KMS-11 (cell line): ENCODE measurements around the gene TMEM232.

Experiments
- H2AFZ ChIP-seq: fragments of 200-600 bp; sonication (generic); 2 replicates; pipeline ENCODE4 v1.6.1; 2016; ENCODE audit warnings: antibody characterized with exemption, mixed run types, low read depth
- H3K27ac ChIP-seq: fragments of 200-600 bp; sonication (generic); 2 replicates; pipeline ENCODE4 v1.6.1; 2016; ENCODE audit warnings: mild to moderate bottlenecking, mixed run types
- H3K27me3 ChIP-seq: fragments of 200-600 bp; sonication (generic); 2 replicates; pipeline ENCODE4 v1.6.1; 2017; ENCODE audit warnings: mild to moderate bottlenecking, low read depth, mixed run types, moderate library complexity; ENCODE audit not compliant: insufficient read depth
- H3K36me3 ChIP-seq: fragments of 200-600 bp; sonication (generic); 2 replicates; pipeline ENCODE4 v1.6.1; 2017; ENCODE audit warnings: mild to moderate bottlenecking, mixed run types; ENCODE audit not compliant: insufficient read depth
- H3K4me1 ChIP-seq: fragments of 200-600 bp; sonication (generic); 2 replicates; pipeline ENCODE4 v1.6.1; 2016; ENCODE audit warnings: mild to moderate bottlenecking, low read depth, mixed run types; ENCODE audit not compliant: poor library complexity, severe bottlenecking
- H3K4me2 ChIP-seq: fragments of 200-600 bp; sonication (generic); 2 replicates; pipeline ENCODE4 v1.7.0; 2016; ENCODE audit warnings: mild to moderate bottlenecking, mixed run types
- H3K4me3 ChIP-seq: fragments of 200-600 bp; sonication (generic); IDR thresholded peaks from 2 replicates; pipeline ENCODE4 v1.6.1; 2017; ENCODE audit warnings: low read depth, low read length, mixed read lengths; ENCODE audit not compliant: insufficient read depth
- H3K79me2 ChIP-seq: fragments of 200-600 bp; sonication (generic); 2 replicates; pipeline ENCODE4 v1.6.1; 2016; ENCODE audit warnings: low read depth, mixed run types; ENCODE audit not compliant: insufficient read depth
- H3K9ac ChIP-seq: fragments of 200-600 bp; sonication (generic); 2 replicates; pipeline ENCODE4 v1.6.1; 2016; ENCODE audit warnings: mild to moderate bottlenecking, mixed run types
- H4K20me1 ChIP-seq: fragments of 200-600 bp; sonication (generic); 2 replicates; pipeline ENCODE4 v1.6.1; 2016; ENCODE audit warnings: mild to moderate bottlenecking, mixed run types; ENCODE audit not compliant: insufficient read depth
- TF ChIP-seq, protein P1 (sequence below): fragments of 200-600 bp; sonication (generic); conservative IDR thresholded peaks from 2 replicates; pipeline ENCODE4 v1.6.1; 2017; ENCODE audit warnings: low read depth, mild to moderate bottlenecking, antibody characterized with exemption, low read length, moderate library complexity, mixed read lengths

Gene TMEM232

DNA sequence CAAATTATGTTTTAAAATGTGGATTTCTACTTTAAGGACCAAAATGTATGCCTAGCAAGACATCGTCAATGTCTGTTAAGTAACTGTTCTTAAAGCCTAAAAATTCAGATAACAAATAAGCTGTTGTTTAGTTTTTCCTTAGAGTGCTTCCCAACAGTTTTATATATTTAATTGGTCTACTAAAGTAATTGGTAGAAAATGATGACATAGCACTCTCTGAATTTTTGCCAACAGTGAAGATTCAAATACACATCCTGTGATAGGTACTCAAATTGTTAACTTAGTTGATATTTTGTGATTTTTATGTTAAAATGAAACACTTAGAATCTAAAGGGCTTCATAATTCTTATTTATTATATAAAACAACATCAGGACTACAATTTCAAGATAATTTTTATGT is 107.5 kb downstream of the TMEM232 start:
- no peaks in the 10 kb centered on the region for H3K27me3 ChIP-seq

DNA sequence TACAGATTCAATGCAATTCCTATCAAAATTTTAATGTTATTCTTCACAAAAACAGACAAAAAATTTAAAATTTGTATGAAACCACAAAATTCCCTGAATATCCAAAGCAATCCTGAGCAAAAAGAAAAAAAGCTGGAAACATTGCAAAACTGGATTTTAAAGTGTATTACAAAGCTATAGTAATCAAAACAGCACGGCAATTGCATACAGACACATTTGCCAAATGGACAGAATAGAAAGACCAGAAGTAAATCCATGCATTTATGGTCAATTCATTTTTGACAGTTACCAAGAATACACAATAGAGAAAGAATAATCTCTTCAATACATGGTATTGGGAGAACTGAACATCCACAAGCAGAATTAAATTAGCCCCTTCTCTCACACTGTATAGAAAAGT is 110.5 kb downstream of the TMEM232 start:
- Histone ChIP-seq H3K27ac (no peak overlapping the region), H3K27me3 (no peaks in the 10 kb centered on the region), H3K4me3 (no peak overlapping the region), H3K79me2 (no peaks in the 10 kb centered on the region), H2AFZ (no peak overlapping the region), H4K20me1 (no peaks in the 10 kb centered on the region), H3K4me1 (no peaks in the 10 kb centered on the region), H3K4me2 (no peak overlapping the region), H3K36me3 (no peaks in the 10 kb centered on the region), H3K9ac (no peak overlapping the region)
- TF ChIP-seq, protein P1, sequence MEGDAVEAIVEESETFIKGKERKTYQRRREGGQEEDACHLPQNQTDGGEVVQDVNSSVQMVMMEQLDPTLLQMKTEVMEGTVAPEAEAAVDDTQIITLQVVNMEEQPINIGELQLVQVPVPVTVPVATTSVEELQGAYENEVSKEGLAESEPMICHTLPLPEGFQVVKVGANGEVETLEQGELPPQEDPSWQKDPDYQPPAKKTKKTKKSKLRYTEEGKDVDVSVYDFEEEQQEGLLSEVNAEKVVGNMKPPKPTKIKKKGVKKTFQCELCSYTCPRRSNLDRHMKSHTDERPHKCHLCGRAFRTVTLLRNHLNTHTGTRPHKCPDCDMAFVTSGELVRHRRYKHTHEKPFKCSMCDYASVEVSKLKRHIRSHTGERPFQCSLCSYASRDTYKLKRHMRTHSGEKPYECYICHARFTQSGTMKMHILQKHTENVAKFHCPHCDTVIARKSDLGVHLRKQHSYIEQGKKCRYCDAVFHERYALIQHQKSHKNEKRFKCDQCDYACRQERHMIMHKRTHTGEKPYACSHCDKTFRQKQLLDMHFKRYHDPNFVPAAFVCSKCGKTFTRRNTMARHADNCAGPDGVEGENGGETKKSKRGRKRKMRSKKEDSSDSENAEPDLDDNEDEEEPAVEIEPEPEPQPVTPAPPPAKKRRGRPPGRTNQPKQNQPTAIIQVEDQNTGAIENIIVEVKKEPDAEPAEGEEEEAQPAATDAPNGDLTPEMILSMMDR, result no peak

More for the DNA sequence above, 107.5 kb downstream of the TMEM232 start:
- TF ChIP-seq, protein P1, result no peak
- no peak overlapping the region for H3K4me2 ChIP-seq
- no peak overlapping the region for H3K4me3 ChIP-seq
- no peak overlapping the region for H3K9ac ChIP-seq
- H3K27ac ChIP-seq, result no peak overlapping the region
- no peaks in the 10 kb centered on the region for H3K36me3 ChIP-seq
- H3K79me2 ChIP-seq, result no peaks in the 10 kb centered on the region
- H2AFZ ChIP-seq, result no peak overlapping the region
- H4K20me1 ChIP-seq, result no peaks in the 10 kb centered on the region
- no peaks in the 10 kb centered on the region for H3K4me1 ChIP-seq

DNA sequence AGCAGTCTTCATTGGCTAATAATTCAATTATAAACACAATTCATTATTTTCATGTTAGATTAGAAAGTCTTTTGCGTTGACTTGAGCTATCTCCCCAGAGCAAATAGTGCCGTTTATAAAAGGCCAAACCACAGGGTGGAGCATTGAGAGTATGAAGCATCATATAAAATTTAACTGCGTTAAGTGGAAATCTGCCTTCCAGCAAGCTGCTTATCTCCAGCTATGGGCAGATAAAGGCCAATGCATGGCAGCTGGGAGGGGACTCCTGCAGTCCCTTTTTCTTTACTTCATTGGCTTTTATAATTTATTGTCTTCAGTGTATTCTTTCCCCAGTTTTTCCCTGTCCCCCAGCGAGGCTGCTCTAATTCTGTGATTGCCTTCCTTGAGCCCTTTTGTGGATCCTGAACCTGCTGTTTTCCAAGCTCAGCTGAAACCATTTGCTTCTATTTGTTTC is 113.7 kb downstream of the TMEM232 start:
- Histone ChIP-seq H3K4me2 (no peak overlapping the region), H3K36me3 (no peaks in the 10 kb centered on the region), H3K27me3 (no peaks in the 10 kb centered on the region), H3K4me3 (no peak overlapping the region), H3K79me2 (no peaks in the 10 kb centered on the region), H3K4me1 (no peaks in the 10 kb centered on the region), H3K27ac (no peak overlapping the region), H4K20me1 (no peaks in the 10 kb centered on the region), H3K9ac (no peak overlapping the region), H2AFZ (no peak overlapping the region)
- TF ChIP-seq, protein P1, result no peak

DNA sequence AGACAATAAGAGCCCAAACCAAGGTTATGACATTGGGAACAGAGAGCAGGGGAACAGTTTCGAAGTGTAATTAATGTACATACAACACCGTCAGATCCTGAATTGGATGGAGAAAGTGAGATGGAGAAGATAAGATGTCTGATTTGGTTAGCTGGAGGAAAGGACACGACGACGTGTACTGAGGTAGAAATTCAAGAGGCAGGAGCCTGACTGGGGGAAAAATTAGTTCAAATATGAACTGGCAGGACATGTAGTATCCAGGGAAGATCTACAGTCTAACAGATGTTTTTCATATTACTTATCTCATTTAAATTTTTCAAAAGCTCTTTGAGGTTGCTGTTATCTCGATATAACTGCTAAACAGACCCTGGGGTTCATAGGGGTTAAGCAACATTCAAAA is 114.7 kb downstream of the TMEM232 start:
- H2AFZ ChIP-seq, result no peak overlapping the region
- no peaks in the 10 kb centered on the region for H4K20me1 ChIP-seq
- H3K36me3 ChIP-seq, result no peaks in the 10 kb centered on the region
- no peak overlapping the region for H3K27ac ChIP-seq
- no peaks in the 10 kb centered on the region for H3K79me2 ChIP-seq
- TF ChIP-seq, protein P1, result no peak
- H3K4me2 ChIP-seq, result no peak overlapping the region
- no peak overlapping the region for H3K9ac ChIP-seq
- H3K4me3 ChIP-seq, result no peak overlapping the region
- no peaks in the 10 kb centered on the region for H3K27me3 ChIP-seq
- no peaks in the 10 kb centered on the region for H3K4me1 ChIP-seq
